Panc1 (cell line): Measurements from ENCODE around the gene NFATC2IP. TPM values are rescaled to one million over a fixed set of nuclear protein-coding genes. Genes with fewer than 3 reads are reported as not detected.

ENCODE experiments used
- ATAC-seq: fragments of 200-7000 bp; cut with Tn5 transposase; 2 replicates; pipeline ENCODE4 v1.9.1; 2020; ENCODE audit warnings: mild to moderate bottlenecking, moderate library complexity
- BruUV-seq: library from RNA; stranded (reverse); fragments of 400-500 nt; replicated peaks from 2 replicates; lab custom pipeline; 2021; lab: Mats Ljungman, UMichigan
- CTCF ChIA-PET: fragments of 300-600 bp; sonication (Branson Sonifier 250); formaldehyde crosslinking; loops from one replicate; lab custom pipeline; 2022; ENCODE audit warnings: antibody characterized with exemption; lab: Charles Lee
- POLR2A ChIA-PET: fragments of 300-600 bp; sonication (Branson Sonifier 250); formaldehyde crosslinking; loops from one replicate; lab custom pipeline; 2022; ENCODE audit warnings: antibody characterized with exemption; lab: Charles Lee
- DNase-seq: peaks from one replicate; pipeline ENCODE4 v3.0.0-alpha.2; 2010; ENCODE audit warnings: low read depth, low spot score
- H3K27ac ChIP-seq: 2 replicates; pipeline ENCODE4 v1.5.1; 2011; ENCODE audit warnings: mild to moderate bottlenecking, low read length, inconsistent platforms
- H3K27me3 ChIP-seq: fragments of 200-500 bp; sonication (Bioruptor generic); 2 replicates; pipeline ENCODE4 v1.6.0; 2014; ENCODE audit warnings: low read length, inconsistent platforms; ENCODE audit not compliant: control insufficient read depth, insufficient read depth
- H3K36me3 ChIP-seq: fragments of 200-500 bp; sonication (Bioruptor generic); 2 replicates; pipeline ENCODE4 v1.5.1; 2014; ENCODE audit warnings: inconsistent platforms, mild to moderate bottlenecking, low read length, moderate library complexity; ENCODE audit not compliant: control insufficient read depth, insufficient read depth
- H3K4me1 ChIP-seq: 2 replicates; pipeline ENCODE4 v1.5.1; 2011; ENCODE audit warnings: inconsistent platforms, mild to moderate bottlenecking, low read length, moderate library complexity; ENCODE audit not compliant: control insufficient read depth, insufficient read depth
- H3K4me3 ChIP-seq, 2 experiments: 2 replicates each; pipeline ENCODE4 v1.5.1; 2011 to 2012; ENCODE audit warnings: low read depth in 2 of 2, low read length in 2 of 2, mild to moderate bottlenecking in 2 of 2, inconsistent platforms in 1 of 2, moderate library complexity in 1 of 2
- H3K9me3 ChIP-seq: fragments of 200-500 bp; sonication (Bioruptor generic); 2 replicates; pipeline ENCODE4 v1.5.1; 2014; ENCODE audit warnings: low read depth, mild to moderate bottlenecking, inconsistent platforms, low read length, moderate library complexity; ENCODE audit not compliant: control insufficient read depth, insufficient read depth
- POLR2AphosphoS5 ChIP-seq: IDR thresholded peaks from 2 replicates; pipeline ENCODE4 v1.6.1; 2012; ENCODE audit warnings: mild to moderate bottlenecking, low read depth, low read length, moderate library complexity
- REST ChIP-seq, 2 experiments: IDR thresholded peaks; 2 replicates each; pipeline ENCODE4 v1.6.1; 2011 to 2012; ENCODE audit warnings: low read depth in 2 of 2, control low read depth in 1 of 2, low read length in 1 of 2, mild to moderate bottlenecking in 1 of 2, moderate library complexity in 1 of 2; ENCODE audit not compliant: insufficient read depth in 1 of 2
- SIN3A ChIP-seq: IDR thresholded peaks from 2 replicates; pipeline ENCODE4 v1.6.1; 2012; ENCODE audit warnings: low read depth, mild to moderate bottlenecking, low read length, moderate library complexity, borderline replicate concordance; ENCODE audit not compliant: insufficient read depth
- TCF7L2 ChIP-seq: IDR thresholded peaks from 2 replicates; pipeline ENCODE4 v1.6.1; 2011; ENCODE audit warnings: mild to moderate bottlenecking, low read depth, low read length, inconsistent platforms
- in situ Hi-C: cut with HindIII; loops from 2 replicates; pipeline ENCODE4 v1.10.0; 2016; ENCODE audit warnings: low sequenced_read_pairs, low pct_unique_long_range_greater_than_20kb
- intact Hi-C: fragments of 100-400 bp; cut with micrococcal nuclease; formaldehyde crosslinking; loops from one replicate; pipeline ENCODE4 v1.10.0; 2022; ENCODE audit not compliant: unreplicated experiment
- total RNA-seq: library from RNA; stranded (reverse); gene quantifications from one replicate; pipeline ENCODE4 v1.2.1, GENCODE V29; 2021; ENCODE audit not compliant: unreplicated experiment
- TF ChIP-seq, protein P1 (sequence below): fragments of 450-650 bp; IDR thresholded peaks from 2 replicates; pipeline ENCODE4 v1.5.1; 2017; ENCODE audit warnings: mild to moderate bottlenecking

The NFATC2IP gene
- total RNA-seq, 1 experiment from 2014 or later = 47.3 TPM

DNA sequence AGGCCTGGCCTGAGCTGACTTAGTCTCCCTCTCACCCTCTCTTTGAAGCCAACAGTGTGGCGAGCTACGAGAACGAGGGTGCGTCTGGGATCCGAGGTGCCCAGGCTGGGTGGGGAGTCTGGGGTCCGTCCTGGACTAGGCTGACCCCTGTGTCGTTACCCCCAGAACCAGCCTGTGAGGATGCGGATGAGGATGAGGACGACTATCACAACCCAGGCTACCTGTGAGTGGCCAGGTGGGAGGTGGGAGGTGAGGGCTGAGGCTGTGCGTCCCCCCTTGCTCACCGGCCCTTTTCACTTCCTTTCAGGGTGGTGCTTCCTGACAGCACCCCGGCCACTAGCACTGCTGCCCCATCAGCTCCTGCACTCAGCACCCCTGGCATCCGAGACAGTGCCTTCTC lies 35.8 kb downstream of the NFATC2IP start:
- no peak overlapping the region for H3K4me3 ChIP-seq
- no peak overlapping the region for H3K27ac ChIP-seq
- DNase-seq (no peak), ATAC-seq (no peak)
- no peaks in the 10 kb centered on the region for H3K9me3 ChIP-seq
- POLR2A ChIA-PET = no interaction called here
- no peaks in the 10 kb centered on the region for H3K36me3 ChIP-seq
- CTCF ChIA-PET = no interaction called here
- no peak for TF ChIP-seq REST (IDR thresholded peaks at IDR 0.05; ENCODE audit: insufficient read depth in 1 of 2, low read depth in 2 of 2, low read length in 1 of 2)
- TF ChIP-seq TCF7L2 = no peak
- TF ChIP-seq, protein P1, sequence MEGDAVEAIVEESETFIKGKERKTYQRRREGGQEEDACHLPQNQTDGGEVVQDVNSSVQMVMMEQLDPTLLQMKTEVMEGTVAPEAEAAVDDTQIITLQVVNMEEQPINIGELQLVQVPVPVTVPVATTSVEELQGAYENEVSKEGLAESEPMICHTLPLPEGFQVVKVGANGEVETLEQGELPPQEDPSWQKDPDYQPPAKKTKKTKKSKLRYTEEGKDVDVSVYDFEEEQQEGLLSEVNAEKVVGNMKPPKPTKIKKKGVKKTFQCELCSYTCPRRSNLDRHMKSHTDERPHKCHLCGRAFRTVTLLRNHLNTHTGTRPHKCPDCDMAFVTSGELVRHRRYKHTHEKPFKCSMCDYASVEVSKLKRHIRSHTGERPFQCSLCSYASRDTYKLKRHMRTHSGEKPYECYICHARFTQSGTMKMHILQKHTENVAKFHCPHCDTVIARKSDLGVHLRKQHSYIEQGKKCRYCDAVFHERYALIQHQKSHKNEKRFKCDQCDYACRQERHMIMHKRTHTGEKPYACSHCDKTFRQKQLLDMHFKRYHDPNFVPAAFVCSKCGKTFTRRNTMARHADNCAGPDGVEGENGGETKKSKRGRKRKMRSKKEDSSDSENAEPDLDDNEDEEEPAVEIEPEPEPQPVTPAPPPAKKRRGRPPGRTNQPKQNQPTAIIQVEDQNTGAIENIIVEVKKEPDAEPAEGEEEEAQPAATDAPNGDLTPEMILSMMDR = no peak
- no peak for TF ChIP-seq SIN3A
- no peak for TF ChIP-seq POLR2AphosphoS5
- no TSS peak for BruUV-seq
- no peaks in the 10 kb centered on the region for H3K27me3 ChIP-seq
- intact Hi-C loops = no loop called here
- in situ Hi-C loops = no loop called here
- no peaks in the 10 kb centered on the region for H3K4me1 ChIP-seq

DNA sequence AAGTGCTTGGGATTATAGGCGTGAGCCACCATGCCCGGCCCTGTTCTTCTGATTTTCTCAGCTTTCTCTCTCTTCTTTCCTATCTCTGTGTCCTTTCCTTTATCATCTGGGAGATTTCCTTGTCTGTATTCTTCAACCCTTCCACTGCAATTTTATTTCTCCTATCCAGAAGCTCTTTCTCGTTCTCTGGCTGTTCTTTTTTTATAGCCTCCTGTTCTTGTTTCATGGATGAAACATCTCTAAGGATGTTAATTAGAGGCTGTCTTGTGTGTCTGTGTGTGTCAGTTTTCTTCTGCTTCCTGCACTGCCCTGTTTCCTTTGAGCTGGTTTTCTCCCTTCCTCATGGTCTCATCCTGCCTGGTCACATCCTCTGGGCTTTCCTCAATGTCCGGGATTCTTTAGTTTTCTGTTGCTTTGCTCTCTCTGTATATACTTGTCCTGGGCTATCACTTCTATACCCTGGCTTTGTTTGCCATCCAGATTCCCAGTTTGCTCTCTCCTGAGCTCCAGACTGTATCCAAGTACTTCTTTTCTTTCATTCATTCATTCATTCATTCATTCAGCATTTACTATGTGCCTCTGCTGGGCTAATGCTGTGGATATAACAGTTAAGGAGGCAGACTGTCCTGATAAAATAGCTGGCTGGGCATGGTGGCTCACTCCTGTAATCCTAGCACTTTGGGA lies 36.6 kb downstream of the NFATC2IP start:
- H3K27me3 ChIP-seq = no peaks in the 10 kb centered on the region
- TF ChIP-seq REST (IDR thresholded peaks at IDR 0.05; ENCODE audit: insufficient read depth in 1 of 2, low read depth in 2 of 2, low read length in 1 of 2) = no peak
- no peak for TF ChIP-seq POLR2AphosphoS5
- TF ChIP-seq TCF7L2 = no peak
- TF ChIP-seq, protein P1 = no peak
- no peak for TF ChIP-seq SIN3A
- no TSS peak for BruUV-seq
- ChIA-PET CTCF (no interaction called here), POLR2A (no interaction called here)
- H3K4me1 ChIP-seq = no peaks in the 10 kb centered on the region
- H3K27ac ChIP-seq = no peak overlapping the region
- H3K4me3 ChIP-seq = no peak overlapping the region
- no peaks in the 10 kb centered on the region for H3K36me3 ChIP-seq
- intact Hi-C loops (no loop called here), in situ Hi-C loops (no loop called here)
- no peaks in the 10 kb centered on the region for H3K9me3 ChIP-seq
- ATAC-seq = no peak
- no peak for DNase-seq
